Activated CD4-positive, alpha-beta T cell treated with anti-CD3 and anti-CD28 coated beads, Interleukin-2, amount 50 U/mL, for 16 hours (primary cell): ENCODE results near the gene OLR1.

Experiments
- DNase-seq: peaks from one replicate; pipeline ENCODE4 v3.0.0-alpha.2; 2020

Gene OLR1

DNA sequence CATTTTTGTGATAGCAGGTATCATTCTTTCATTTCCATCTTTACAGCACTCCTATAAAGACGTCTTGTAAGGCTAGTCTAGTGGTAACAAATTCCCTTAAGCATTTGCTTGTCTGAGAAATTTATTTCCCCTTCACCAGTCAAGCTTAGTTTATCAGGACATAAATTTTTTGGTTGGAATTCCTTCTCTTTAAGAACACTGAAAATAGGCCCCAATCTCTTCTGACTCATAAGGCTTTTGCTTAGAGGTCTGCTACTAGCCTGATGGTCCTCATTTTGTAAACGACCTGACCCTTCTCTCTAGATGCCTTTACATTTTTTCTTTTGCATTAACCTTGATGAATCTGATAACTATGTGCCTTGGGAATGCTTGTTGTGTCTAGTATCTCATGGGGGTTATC is 20.3 kb downstream of the OLR1 start:
- DNase-seq: no peak

GRCh38 chr12:10147714-10148403 is 24.1 kb downstream of the OLR1 start:
- DNase-seq: peak; percentile 42

- DNase-seq: no peak
Measured at GRCh38 chr12:10142976-10143589, 28.8 kb downstream of the OLR1 start.

DNA sequence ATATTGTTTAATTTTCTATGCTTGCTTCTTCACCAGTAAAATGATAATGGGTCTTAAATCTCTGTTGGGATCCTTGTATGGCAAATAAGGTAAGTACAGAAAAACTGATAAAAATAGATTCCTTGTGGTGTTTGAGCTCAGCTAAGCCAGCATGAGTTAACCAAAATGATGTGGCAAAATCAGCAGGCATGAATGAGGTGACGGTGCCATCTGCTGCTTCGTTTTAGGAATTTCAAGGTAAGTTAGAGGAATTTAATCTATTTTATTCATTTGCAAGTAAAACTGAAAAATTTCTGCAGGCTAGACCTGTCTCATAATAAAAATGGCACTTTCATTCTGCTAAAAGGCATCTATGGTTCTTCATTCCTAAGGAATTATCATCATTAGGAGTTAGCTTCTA is 31.9 kb downstream of the OLR1 start:
- peak; percentile 48 for DNase-seq

DNA sequence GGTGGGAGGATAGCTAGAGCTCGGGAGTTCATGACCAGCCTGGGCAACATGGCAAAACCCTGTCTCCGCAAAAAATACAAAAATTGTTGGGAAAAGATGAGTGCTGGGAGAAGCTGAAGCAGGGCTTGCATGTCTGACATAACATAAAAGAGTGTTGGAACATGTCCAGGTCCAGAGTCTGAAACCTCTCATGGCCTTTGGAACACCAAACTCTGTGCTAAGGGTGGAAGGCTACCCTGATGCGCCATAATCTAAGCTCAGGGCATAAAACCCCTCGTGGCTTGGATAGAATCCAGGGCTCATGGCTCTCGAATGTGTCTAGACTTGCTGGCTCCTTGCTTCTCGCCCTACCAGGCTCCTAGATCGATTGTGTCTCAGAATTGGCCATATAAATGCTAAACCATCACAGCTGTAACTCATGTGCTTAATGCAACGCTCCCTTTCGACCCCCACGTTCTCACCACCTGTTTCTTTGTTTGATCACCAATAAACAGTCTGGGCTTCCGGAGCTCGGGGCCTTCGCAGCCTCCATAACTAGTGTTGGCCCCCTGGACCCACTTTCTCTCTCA is 35.2 kb downstream of the OLR1 start:
- DNase-seq: no peak

GRCh38 chr12:10135126-10135525 is 36.8 kb downstream of the OLR1 start:
- DNase-seq: no peak

GRCh38 chr12:10132850-10133370 is 39.0 kb downstream of the OLR1 start:
- DNase-seq: no peak

- no peak for DNase-seq
Measured at GRCh38 chr12:10131111-10131690, 40.7 kb downstream of the OLR1 start.

GRCh38 chr12:10130042-10130441 is 41.9 kb downstream of the OLR1 start, which contains the start of gene CLEC7A:
Gene CLEC7A (minus strand): TSS chr12:10130199. CDS start chr12:10130082, 117 bp downstream.
- DNase-seq: peak; percentile 56

GRCh38 chr12:10128687-10129086 is 43.2 kb downstream of the OLR1 start:
- DNase-seq: no peak

- peak; percentile 6 for DNase-seq
Measured at GRCh38 chr12:10126413-10126812, 45.5 kb downstream of the OLR1 start.

- no peak for DNase-seq
Measured at GRCh38 chr12:10122689-10123088, 49.2 kb downstream of the OLR1 start.

DNA sequence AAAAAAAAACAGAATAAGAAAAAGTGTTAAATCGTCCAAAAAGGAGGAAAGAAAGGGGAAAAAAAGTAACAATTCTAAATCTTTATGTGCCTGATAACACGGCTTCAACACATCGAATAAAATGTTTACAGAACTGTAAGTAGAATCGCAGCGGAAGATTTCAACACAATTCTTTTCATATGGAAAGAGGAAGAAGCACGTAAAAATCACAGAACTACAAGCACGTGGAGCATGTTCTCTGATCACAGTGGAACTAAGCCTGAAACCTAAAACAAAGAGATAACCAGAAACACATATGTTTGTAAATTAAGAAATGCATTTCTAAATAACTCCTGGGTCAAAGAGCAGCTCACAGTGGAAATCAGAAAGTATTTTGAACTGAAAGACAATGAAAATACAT is 50.7 kb downstream of the OLR1 start:
- DNase-seq: no peak

DNA sequence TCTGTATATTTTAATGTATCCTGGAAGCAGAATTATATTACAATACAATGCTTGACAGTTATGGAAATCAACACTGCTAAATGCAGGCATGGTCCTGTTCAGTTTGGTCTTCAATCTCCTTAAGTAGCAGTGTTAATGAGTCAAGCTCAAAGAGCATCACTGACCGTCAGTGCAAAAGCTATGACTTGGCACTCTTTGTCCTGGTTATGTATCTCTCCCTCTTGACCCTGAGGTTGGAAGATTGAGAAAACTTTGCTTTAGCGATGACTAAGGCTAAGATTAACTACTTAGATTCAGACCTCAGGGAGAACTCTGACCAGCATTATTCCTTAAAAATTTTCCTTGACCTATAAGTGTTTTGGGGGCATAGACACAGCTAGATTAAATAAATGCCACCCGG is 52.9 kb downstream of the OLR1 start:
- no peak for DNase-seq

DNA sequence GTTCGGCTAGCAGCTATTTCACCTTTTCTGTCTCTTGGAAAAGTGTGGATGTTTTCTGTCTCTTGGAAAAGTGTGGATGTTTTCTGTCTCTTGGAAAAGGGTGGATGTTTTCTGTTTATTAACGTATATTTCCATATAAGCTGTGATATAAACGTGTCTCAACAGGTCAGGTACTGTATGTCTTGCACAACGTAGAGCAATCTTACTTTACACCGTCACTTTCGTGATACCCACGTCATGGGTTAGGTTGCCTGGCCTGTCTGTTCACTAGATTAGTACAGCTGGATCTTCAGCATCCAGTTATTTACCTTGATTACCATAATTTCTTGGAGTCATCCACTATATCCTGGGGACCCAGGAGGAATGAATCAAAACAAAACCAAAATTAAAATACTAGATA is 56.0 kb downstream of the OLR1 start:
- DNase-seq: no peak

- no peak for DNase-seq
Measured at GRCh38 chr12:10115311-10115710, 56.6 kb downstream of the OLR1 start.

- no peak for DNase-seq
Measured at GRCh38 chr12:10113920-10114319, 58.0 kb downstream of the OLR1 start.

GRCh38 chr12:10113075-10113474 is 58.9 kb downstream of the OLR1 start:
- DNase-seq: no peak

DNA sequence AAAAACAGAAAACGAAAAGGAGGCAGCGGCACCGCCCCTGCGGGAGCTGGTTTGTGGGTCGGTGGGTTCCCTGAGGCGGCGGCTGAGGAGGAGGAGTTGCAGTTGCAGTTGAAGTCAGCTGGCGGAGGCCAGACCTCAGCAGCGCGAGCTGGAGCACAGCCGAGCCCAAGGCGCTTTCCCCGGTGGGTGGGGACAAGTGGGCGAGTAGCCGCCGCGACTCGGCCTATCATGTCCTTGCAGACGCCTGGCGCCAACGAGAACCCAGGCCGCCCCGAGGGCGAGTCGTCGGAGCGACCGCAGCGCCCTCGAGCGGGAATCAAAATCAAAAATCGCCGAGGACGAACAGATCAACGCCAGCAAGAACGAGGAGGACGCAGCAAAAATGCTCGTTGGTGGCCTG is 60.5 kb downstream of the OLR1 start:
- no peak for DNase-seq

DNA sequence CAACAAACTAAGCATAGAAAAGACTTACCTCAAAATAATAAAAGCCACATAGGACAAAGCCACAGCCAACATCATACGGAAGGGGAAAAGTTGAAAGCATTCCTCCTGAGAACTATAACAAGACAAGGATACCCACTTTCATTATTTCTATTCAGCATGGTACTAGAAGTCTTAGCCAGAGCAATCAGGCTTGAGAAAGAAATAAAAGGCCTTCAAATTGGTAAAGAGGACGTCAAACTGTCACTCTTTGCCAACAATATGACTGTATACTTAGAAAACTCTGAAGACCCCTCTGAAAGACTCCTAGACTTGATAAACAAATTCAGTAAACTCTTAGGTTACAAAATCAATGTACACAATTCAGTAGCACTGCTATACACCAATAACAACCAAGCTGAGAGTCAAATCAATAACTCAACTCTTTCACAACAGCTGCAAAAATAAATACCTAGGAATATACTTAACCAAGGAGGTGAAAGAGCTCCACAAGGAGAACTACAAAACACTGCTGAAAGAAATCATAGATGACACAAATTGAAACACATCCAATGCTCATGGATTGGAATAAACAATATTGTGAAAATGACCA is 61.6 kb downstream of the OLR1 start:
- no peak for DNase-seq
